GM18861 (cell line): ENCODE data around the gene CUTC.
"Not testable (repeated sequence)": the region's sequence is repeated elsewhere in the genome, so short reads cannot be mapped to it uniquely, and the experiment has no call there.

Experiments
- ATAC-seq: cut with Tn5 transposase; IDR thresholded peaks from one replicate; pipeline ENCODE4 v1.9.1; 2021; ENCODE audit not compliant: unreplicated experiment

CUTC gene, protein sequence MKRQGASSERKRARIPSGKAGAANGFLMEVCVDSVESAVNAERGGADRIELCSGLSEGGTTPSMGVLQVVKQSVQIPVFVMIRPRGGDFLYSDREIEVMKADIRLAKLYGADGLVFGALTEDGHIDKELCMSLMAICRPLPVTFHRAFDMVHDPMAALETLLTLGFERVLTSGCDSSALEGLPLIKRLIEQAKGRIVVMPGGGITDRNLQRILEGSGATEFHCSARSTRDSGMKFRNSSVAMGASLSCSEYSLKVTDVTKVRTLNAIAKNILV

DNA sequence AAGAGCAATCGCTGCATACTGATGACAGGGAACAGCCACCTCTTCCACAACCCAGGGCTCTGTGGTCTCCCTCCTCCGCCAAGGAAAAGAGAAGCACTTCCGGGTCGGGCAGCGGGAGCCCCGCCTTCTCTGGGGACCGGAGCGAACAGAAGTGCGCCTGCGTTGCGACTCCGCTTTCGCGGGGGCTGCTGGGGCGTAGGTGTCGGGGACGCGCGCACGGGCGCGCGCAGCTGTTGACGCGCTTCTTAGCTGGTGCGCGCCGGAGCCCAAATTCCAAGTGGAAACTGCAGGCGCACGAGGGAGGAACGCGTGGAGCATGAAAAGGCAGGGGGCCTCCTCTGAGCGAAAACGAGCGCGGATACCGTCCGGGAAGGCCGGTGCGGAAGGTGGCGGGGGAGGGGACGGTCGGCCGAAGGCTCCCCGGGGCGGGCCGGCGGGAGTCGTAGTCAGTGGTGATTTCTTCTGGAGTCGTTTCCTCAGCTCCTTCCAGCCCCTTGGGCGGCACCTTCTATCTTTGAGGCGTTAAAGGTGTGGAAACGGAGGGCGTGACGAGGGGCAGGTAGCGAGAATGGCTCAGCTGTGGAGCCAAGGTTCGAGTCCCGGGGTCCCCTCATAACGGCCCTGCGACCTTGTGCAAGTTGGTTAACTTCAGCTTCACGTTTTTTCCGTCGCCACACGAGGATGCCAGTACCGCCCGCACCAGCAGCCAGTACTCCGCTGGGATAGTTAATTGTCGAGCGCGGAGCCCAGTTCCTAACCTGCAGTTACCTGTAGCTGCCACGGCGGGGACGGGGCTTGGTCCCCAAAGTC lies at the start of gene CUTC, which contains the start of gene COX15:
TSS of gene CUTC (plus strand) at position 202 of the 810 bp plus-strand sequence. CDS start at position 317, 115 bp downstream.
TSS of gene COX15 (minus strand) at position 95 of the 810 bp plus-strand sequence. CDS start at position 17, 78 bp downstream.
- peak; percentile 81 for ATAC-seq

DNA sequence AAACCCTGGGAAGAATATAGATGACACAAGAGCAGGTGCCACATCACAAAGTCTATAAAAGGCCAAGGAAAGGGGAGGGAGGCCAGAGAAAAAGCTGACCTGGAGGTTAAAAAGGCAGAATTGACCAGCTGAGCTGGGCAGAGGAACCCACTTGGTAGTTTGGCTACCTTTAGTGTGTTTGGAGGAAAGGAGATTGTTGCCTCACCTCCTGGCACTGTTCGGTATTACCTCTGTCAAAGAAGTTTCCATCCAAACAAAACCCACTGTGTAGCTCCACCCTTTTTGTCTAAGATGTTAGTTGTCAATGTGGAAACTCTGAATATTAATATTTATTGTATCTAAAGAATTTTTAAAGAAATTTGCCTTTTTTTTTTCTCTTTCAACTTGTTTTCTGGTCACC lies 49.3 kb upstream of the CUTC start:
- ATAC-seq = no peak

DNA sequence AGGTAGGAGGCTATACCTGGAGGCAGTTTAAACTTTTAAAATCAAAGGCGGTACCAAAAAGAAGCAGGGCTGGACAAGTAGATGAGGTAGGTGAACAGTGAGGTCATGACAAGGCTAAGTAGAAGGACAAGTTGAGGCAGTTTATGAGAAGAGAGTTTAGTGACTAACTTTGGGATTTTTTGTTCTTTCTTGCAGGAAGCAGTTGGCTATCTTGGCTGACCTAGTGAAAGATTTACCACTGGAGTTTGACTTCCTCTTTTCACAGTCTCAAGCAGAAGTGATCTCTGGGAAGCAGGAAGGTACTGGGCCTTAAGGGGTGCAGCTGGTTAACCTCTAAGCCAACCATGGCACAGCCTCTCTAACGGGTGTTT lies 46.5 kb upstream of the CUTC start:
- ATAC-seq = peak; percentile 97

DNA sequence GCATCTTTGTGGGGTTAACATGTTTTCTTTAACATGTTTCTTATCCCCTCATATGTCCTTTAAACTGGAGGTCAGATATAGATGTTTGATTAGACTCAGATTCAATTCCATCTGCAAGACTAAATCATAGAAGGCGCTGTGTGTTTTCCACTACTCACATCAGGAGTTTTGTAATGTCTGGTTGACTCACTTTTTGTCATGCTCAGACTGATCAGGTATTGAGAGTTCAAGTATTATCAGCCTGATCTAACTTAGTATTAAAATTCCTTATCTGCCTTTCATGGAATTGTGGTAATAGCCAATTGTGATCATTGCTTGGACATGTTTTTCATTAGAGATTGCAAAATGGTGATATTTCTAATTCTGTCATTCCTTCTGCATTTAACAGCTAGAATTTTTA lies 42.6 kb upstream of the CUTC start:
- no peak for ATAC-seq

DNA sequence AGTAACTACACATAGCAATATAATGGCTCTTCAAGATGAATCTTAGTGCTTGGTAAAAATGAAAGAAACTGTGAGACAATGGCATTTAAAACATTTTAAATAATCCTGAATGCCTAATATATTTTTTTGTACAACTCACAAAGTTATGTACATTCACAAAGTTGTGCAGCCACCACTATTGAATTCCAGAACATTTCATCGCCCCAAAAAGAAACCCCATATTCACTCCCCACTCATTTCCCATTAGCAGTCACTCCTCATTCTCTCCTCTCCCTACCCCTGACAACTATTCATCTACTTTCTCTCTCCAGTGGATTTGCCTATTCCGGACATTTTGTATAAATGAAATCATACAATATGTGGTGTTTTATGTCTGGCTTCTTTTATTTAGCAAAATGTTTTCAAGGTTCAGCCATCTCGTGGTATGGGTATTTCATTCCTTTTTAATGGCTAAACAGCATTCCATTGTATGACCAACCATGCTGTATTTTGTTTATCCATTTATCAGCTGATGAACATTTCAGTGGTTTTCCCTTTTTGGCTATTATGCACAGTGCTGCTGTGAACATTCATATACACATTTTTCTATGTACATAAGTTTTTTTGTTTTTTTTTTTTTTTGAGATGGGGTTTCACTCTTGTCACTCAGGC lies 38.0 kb upstream of the CUTC start:
- ATAC-seq = no peak

DNA sequence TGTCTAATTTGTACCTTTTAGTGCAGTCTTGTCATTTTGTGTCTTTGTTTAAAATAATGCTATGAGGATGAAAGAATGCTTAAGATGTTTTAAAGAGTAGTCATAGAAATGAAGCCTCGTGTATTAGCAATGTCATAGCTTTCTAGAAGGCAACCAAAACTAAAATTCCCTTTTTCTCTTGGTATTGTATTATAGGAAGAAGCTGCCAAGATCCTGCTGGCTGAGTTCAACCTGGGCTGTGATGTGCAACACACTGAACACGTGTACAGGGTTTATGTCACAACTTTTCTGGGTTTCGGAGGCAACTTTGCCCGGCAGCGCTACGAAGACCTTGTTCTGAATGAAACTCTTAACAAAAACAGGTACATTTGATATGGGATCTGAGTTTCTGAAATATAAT lies 36.3 kb upstream of the CUTC start:
- ATAC-seq = no peak

DNA sequence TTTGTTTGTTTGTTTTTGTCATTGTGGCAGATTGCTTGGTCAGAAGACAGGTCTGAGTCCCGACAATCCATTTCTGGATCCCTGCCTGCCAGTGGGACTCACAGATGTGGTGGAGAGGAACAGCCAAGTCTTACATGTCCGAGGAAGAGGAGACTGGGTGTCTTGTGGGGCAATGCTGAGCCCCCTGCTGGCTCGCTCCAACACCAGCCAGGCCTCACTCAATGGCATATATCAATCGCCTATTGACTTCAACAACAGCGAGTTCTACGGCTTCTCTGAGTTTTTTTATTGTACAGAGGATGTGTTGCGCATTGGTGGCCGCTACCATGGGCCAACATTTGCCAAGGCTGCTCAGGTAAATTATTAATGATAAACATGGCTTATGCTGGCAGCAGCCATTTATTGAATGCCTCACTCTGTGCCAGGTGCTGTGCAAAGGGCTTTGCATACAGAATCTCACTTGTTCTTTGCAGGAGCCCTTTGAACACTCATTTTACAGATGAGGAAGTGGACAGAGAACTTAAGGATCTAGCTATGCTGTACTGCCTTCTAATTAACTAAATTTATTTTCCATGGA lies 33.4 kb upstream of the CUTC start:
- ATAC-seq = no peak

DNA sequence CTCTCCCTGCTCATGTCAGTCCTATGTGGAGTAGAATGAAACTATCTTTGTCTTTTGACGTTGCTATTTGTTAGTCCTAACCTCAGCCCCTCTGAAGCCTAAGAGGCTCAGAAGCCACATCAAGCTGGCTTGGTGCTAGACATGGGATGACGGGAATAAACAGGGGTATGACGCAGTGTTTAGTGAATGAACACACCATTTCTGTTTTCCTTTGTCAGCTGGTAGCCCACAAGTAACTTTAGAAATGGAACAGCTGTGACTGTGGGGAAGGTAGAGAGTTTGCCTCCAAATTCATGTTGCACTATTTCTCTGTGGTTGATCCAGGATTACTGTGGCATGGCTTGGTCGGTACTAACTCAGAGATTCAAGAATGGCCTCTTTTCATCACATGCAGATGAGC lies 31.4 kb upstream of the CUTC start:
- no peak for ATAC-seq

DNA sequence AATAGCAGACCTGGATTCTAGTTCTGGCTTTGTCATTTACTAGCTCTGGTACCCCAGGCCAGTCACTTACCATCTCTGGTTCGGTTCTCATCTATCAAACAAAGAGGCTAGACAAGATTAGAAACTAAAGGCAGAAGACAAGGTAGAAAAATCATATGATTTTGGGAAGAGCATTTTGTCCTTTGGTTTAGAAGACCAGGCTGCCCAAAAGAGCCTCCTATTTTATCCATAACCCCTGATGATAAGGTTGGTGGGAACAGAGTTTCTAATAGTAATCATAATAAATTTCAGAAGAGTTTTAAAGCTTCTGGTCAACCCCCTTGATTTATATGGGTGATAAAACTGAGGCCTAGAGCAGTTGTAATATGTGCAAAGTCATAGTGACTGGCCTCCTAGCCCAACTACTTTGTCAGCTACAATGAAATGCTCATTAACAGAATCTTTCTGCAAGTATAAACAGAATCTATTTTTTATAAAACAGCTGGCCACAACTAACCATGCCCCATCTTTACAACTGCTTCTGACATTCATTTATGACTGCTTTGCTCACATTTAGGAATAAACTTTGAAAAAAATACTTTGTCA lies 23.5 kb upstream of the CUTC start:
- ATAC-seq = no peak

DNA sequence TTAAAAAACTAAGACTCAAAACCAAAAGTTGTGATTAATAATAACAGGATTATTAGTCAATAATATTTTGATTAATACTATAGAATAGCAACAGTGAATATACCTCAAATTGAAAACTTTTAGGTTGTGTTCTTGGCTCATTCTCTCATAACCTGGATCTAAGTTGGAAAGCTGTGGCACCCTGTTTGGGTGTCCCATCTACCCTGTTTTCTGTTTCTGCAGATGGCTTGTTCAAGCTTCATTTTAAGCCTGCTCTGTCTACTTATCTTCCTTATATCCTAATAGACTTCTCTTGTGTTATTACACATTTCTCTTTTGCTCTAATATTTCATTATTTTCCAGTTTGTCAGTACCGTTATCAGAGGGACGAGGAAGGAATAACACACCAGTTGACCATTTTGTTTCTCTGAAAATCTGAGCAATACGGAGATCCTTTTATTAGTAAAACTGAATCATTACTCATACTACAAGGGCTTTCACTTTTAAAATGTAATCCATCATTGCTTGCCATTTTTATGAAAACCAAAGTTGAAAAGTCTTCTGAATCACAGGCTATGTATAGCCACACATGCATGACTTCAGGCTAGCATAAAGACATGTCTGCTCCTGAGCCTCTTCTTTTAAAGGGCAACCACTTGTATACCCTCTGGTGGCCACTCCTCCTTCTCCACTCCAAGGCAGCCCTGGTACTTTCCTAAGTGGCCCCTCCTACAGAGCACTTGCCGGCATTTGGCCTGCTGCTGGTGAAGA lies 22.4 kb upstream of the CUTC start:
- peak; percentile 78 for ATAC-seq

DNA sequence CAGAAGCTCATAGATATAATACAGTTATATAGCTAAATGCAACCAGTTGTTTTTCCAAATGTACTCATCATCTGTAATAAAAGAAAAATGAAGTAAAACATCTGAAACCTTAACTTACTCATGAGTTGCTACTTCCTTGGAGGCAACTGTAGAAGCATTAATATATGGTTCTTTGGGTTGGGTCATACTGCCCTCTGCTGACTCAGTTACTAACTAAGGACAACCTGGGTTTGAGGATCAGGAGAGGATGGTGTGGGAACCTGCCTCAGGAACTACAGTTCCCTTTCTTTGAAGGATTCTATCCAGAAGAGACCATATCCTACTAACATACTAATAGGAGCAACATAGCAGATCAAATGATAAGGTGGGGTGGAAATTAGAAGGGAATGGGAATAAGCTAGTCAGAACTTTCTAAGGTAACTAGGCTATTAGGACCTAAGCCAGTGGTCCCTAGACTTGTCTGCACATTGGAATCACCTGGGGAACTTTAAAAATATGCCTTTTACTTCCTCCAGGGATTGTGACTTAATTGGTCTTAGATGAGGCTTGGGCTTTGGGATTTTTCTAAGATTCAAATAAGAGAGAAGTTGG lies 20.8 kb upstream of the CUTC start:
- peak; percentile 51 for ATAC-seq

DNA sequence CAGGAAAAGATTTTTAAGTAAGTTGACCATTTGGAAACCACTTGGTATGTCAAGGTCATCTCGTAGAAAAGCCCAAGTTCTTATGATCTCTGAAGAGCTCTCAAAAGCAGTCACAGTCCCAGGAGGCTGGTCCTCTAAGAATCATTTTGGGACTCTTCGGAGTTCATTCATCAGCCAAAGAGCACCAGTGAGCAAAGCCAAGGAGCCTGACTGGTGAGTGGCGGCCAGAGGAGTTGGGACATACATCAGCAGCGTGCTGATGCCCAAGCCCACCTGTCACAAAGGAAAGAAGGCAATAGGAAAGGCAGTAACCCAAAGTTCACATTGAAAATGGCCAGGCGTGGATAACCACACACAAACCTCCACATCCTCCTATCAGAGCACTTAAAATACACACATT lies 17.6 kb upstream of the CUTC start:
- no peak for ATAC-seq

DNA sequence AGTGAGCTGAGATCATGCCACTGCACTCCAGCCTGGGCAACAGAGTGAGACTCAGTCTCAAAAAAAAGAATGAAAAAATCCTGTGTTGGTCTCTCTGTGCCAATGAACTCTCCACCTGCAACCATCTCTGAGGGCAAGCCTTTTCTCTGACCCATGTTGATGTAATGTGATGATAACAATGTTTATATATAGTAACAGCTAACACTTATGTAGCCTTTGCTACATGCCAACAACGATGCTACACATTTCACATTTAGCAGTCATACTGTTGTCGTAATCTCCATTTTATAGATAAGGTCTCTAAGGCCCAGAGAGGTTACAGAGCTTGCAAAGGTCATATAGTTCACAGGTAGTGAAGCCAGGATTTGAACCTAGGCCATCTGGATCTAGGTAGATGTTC lies 11.6 kb upstream of the CUTC start:
- ATAC-seq = no peak

DNA sequence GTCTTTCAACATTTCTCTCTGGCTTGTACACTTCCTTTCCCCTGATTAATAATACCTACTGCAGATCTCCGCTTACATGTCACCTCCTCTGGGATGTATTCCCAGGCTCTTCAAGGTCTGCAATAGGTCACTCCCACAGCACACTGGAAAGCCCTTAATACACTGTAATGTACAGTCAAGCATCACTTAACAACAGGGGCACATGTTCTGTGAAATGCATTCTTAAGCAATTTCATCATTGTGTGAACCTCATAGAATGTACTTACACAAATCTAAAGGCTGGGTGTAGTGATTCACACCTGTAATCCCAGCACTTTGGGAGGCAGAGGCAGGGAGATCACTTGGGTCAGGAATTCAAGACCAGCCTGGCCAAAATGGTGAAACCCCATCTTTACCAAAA lies 2.0 kb upstream of the CUTC start:
- no peak for ATAC-seq

DNA sequence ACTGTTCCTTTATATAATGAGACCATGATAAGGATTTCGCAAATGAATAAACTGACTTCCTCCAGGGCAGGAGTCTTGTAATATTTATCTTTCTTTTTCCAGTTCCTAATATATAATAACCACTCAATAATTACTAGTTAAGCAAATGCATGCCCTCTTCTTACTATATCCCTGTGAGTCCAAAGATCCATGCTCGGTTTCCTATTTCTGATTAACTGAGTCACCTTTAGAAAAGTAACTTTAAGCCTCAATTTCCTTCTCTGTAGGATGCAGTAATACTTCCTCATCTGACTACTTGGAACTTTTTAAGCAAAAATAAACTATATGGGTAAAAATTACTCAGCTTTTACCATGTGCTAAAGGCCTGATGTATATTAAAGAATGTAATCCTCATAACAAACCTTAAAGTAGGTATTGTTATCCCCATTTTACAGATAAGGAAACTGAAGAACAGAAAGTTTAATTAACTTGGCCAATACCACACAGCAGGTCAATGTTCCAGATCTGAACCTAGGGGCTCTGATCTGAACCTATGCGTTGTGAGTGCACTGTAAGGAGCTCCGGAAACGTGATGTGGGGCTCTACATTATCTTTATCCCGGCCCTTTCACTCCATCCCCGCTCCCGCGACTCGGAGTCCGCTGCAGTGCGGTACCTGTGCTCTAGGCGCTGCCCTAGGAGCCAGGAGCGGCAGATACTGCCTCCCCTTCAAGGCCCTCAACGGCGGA lies 565 bp upstream of the CUTC start:
- ATAC-seq = no peak

DNA sequence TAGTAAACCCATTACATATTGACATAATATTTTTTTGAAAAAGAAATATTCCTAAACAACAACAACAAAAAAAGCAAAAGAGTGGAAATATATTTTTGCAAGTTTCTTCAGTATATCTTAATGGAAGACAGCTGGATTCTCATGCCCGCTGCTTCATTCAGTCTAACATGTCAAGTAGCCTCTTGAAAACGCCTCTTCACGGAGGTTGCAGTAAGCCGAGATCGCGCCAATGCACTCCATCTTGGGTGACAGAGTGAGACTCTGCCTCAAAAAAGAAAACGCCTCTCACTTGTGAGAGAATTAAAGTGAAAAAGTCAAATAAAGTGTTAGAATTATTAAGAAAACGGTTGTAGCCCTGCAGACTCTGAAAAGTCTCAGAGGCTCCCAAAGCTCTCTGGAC lies 1.3 kb downstream of the CUTC start:
- no peak for ATAC-seq

DNA sequence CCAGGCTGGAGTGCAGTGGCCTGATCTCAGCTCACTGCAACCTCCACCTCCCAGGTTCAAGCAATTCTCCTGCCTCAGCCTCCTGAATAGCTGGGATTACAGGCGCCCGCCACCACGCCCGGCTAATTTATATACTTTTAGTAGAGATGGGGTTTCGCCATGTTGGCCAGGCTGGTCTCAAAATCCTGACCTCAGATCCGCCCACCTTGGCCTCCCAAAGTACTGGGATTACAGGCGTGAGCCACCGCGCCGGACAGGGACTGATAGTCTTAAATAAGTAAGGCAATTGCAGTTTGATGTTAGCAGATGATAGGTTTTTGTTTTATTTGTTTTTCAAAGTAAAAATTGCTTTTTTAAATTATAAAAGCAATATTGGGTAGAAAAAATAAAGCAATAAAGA lies 2.1 kb downstream of the CUTC start:
- ATAC-seq = not testable (repeated sequence)

DNA sequence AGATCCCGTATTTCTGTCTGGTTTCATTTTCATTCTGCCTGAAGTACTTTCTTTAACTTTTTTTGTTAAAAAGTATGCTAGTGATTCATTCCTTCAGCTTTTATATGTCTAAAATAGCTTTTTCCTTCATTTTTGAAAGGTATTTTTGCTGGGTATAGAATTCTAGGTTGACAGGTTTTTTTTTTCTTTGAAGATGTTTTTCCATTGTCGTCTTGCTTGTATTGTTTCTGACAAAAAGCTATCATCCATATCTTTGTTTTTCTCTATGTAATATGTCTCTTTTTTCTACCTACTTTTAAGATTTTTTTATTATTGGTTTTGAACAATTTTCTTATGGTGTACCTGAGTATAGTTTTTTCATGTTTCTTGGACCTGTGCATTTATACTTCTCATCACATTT lies 8.2 kb downstream of the CUTC start:
- no peak for ATAC-seq

DNA sequence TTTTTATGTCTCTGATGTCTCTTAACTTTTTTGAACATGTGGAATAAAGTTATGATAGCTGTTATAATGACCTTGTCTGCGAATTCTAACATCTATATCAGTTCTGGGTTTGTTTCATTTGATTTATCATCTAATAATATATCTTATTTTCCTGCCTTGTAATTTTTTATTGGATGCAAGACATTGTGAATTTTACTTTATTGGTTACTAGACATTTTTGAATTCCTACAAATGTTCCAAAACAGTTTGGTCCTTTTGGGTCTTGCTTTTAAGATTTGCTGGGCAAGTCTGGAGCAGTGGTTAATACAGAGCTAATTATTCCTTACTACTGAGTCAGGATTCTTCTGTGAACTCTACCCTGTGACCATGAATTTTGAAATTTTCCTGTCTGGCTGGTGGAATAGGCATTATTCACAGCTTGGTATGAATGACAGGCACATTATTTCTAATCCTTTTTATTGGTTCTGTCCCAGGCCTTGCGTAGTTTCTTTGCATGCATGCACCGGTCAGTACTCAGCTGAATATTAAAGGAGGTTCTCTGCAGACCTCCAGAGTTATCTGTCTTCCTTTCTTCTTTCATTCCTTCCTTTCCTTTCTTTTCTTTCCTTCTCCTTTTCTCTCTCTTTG lies 9.0 kb downstream of the CUTC start:
- no peak for ATAC-seq
